Neural progenitor cell (in vitro differentiated cells): ENCODE data around the gene KLB.

Experiments used
- EZH2 ChIP-seq: fragments of 200-600 bp; sonication (generic); IDR thresholded peaks from 2 replicates; pipeline ENCODE4 v1.6.1; 2017; ENCODE audit warnings: antibody characterized with exemption, mild to moderate bottlenecking, moderate library complexity
- EZH2phosphoT487 ChIP-seq: fragments of 200-600 bp; sonication (generic); IDR thresholded peaks from 2 replicates; pipeline ENCODE4 v1.6.1; 2017; ENCODE audit warnings: antibody characterized with exemption
- TF ChIP-seq, protein P1 (sequence below): fragments of 200-600 bp; sonication (generic); IDR thresholded peaks from 2 replicates; pipeline ENCODE4 v1.5.1; 2017; ENCODE audit warnings: antibody characterized with exemption, mild to moderate bottlenecking

DNA sequence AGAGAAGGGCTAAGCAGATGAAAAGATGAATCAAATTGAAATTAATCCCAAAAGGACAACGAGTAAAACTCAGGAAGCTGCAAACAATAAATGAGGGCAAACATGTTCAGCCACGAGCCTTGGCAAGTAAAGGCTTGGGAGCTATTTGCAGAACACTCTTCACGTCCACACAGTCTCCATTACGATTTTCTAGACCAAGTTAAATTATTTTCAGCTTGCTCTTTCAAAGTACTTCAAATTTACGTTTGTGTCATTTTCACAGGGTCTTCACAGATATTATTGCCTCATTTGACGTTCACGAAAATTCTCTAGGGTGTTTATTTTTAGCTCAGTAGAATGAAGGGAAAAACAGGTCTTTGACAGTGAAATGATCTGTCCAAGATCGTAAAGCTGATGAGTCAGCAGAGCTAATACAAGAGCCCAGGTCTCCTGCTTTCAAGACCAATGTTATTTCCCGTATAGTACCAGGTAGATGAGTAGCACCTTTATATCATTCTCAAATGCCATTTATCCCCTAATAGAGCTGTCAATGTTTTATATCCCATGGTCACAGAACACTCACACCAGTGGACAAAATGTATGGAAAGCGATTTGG lies 20.9 kb downstream of the KLB start:
- TF ChIP-seq, protein P1, sequence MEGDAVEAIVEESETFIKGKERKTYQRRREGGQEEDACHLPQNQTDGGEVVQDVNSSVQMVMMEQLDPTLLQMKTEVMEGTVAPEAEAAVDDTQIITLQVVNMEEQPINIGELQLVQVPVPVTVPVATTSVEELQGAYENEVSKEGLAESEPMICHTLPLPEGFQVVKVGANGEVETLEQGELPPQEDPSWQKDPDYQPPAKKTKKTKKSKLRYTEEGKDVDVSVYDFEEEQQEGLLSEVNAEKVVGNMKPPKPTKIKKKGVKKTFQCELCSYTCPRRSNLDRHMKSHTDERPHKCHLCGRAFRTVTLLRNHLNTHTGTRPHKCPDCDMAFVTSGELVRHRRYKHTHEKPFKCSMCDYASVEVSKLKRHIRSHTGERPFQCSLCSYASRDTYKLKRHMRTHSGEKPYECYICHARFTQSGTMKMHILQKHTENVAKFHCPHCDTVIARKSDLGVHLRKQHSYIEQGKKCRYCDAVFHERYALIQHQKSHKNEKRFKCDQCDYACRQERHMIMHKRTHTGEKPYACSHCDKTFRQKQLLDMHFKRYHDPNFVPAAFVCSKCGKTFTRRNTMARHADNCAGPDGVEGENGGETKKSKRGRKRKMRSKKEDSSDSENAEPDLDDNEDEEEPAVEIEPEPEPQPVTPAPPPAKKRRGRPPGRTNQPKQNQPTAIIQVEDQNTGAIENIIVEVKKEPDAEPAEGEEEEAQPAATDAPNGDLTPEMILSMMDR, result no peak
- TF ChIP-seq EZH2 (no peak), EZH2phosphoT487 (no peak)
